HuH-7 (cell line): ENCODE results near the gene FOXJ3.
A peak's percentile ranks its signal among the peaks of the same experiment; 100 is the strongest.

ENCODE experiments used
- DNase-seq: peaks from one replicate; pipeline ENCODE4 v3.0.0; 2011; ENCODE audit warnings: low spot score

The FOXJ3 gene

DNA sequence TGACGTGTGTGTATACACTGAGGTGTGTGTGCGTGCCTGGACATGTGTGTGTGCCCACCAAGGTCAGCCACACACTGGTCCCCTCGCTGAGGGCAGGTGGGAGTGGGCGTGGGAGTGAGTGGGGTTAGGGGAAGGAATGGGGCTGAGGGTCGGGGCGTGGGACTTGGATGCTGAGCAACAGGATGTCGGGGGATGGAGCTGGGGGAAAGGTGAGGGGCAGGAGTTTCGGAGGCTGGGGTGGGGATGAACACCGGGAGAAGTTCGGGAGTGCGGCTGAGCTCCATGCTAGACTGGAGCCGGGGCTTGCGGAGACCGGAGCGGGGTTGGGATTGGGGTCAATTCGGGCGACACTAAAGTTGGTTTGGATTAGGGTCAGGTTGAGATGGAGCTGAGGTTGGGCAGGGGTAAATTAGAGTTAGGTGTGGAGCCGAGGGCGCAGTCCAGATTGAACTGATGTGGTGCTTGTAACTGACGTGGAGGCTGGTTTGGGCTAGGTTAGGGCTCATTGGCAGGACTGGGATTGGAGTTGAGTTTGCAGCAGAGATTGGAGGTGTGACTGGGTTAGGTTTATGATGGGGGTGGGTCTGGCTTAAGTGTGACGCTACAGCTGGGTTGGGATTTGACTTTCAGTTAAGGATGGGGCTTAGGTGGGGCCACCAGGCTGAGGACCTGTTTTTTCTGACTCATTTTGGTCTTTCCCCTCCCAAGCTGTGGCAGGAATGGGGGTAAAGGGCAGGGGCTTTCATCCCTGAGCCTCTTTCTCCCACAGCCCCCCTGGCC is 167.2 kb downstream of the FOXJ3 start:
- no peak for DNase-seq

DNA sequence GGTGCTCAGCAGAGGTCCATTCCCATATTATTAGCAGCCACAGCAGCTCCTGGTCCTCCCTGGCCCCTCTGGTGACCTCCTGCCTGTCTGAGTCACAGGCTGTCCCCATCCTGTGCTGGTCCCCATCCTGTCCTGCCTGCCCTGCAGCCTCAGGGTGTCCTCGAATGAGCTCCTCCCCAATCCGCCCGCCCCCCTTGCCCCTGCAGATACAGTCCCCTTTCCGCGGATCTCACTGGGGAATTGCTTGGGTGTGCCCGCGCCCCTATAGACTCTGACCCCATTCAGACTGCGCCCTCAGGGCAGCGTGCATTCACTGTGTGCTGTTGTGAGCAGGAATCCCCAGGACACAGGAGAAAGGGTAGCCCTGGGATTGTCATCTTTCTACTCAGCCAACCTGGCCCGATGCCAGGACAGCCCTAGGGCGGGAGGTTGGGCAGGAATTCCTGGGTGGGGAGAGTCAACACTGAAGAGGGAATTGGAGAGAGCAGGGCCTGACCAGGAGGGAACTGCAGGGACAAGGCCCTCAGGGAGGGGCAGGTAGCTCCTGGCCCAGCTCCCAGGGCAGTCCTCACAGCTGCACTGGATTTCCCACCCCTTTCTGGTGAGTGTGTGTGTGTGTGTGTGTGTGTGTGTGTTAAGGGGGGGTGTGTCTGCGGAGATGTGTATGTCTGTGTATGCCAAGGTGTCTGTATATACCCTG is 169.4 kb downstream of the FOXJ3 start:
- DNase-seq = peak; percentile 64

GRCh38 chr1:42164551-42165420 is 170.2 kb downstream of the FOXJ3 start, which contains the start of gene GUCA2A:
Gene GUCA2A, minus strand, starts transcription at chr1:42164745. Its CDS starts 33 bp downstream, at chr1:42164712.
- DNase-seq = no peak

GRCh38 chr1:42163536-42164503 is 171.2 kb downstream of the FOXJ3 start:
- DNase-seq = no peak

DNA sequence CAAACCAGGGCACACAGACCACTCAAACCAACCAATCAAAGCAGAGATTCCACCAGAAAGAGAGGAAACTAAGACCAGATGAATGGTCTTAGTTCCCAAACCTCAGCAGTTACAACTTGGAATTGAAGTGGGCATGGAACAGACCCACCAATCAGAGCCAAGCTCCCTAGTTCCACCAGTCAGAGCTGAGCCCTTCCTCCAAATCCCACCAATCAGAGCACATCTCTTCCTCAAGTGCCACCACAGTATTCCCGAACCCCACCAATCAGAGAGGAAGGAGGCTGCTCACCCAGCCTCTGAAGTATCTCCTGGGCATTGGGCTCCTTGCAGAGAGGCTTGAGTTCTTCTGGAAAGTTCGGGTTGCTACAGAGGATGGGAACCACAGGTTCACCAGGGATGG is 171.9 kb downstream of the FOXJ3 start:
- DNase-seq = no peak

DNA sequence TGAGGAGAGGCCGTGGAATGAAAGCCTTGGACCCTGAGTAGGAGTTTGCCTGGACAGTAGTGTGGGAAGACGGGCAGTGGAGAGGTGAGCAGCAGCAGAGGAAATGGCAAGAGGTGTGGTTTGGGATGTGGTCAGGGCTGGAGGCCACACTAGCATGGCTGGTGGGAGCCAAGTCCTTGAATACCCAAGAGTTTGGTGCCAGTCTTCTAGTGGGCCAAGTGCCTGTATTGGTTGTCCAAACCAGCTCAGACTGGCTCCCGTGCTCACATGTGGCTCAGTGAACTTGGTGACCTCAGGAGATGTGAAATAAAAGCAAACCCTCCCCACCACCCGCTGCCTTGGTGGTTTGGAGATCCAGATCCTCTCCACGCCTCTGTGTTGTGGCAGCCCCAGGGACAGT is 172.9 kb downstream of the FOXJ3 start:
- DNase-seq = no peak

- no peak for DNase-seq
These were observed 176.8 kb downstream of the FOXJ3 start for GRCh38 chr1:42158189-42158588.

- peak; percentile 42 for DNase-seq
These were observed 177.4 kb downstream of the FOXJ3 start for GRCh38 chr1:42157667-42158066.

- no peak for DNase-seq
These were observed 179.7 kb downstream of the FOXJ3 start for GRCh38 chr1:42155362-42155761.

DNA sequence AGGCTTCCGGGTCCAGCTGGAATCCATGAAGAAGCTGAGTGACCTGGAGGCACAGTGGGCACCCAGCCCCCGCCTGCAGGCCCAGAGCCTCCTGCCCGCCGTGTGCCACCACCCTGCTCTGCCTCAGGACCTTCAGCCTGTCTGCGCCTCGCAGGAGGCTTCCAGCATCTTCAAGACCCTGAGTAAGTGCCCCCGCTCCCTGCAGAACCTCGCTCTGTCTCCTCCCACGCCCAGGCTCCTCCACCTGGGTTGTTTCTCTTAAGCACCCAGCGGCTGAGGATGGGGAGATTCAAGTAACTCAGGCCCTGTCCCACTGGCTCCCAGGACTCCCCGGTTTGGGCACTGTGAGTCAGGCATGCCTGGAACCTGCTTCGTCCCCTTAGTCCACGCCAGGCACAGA is 180.3 kb downstream of the FOXJ3 start:
- no peak for DNase-seq

DNA sequence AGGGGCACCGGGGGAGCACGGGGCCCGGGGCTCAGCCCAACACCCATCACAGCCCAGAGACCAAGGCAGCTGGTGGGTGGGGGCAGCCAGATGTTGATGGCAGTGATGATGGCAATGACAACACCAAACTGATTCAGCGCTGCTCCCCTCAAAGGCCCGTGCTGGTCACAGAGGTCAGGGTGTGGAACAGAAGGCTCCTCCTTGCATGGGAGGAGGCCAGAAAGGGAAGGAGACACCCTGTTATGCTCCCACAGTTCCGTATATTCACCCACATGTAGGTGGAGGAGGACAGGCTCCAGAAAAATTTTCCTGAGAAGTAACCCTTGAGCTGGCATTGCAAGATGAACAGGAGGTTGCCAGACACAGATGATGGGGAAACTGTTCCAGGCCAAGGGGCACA is 181.4 kb downstream of the FOXJ3 start:
- DNase-seq = no peak

GRCh38 chr1:42152907-42153600 is 182.0 kb downstream of the FOXJ3 start, which contains the start of gene GUCA2B:
Gene GUCA2B, plus strand, starts transcription at chr1:42153410. Its CDS starts 41 bp downstream, at chr1:42153451.
- DNase-seq = no peak

- no peak for DNase-seq
These were observed 182.9 kb downstream of the FOXJ3 start for GRCh38 chr1:42152119-42152518.

DNA sequence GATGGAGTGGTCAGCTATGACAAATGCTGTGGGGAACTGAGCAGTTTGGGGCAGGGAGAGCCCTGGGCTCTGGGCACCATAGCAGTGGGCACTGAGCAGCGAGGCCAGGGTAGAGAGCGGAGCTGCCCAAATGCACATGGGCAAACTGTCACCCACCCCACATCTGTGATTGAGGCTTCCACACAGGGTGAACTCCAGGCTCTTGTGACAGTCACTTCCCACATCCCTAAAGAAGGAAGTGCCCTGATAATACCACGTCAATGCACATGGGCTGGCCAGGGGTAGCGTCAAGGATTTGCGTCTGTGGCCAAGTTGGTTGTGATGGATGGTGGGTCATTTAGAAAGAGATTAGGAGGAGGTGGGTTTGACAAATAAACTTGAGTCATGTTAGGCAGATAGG is 184.4 kb downstream of the FOXJ3 start:
- DNase-seq = no peak

DNA sequence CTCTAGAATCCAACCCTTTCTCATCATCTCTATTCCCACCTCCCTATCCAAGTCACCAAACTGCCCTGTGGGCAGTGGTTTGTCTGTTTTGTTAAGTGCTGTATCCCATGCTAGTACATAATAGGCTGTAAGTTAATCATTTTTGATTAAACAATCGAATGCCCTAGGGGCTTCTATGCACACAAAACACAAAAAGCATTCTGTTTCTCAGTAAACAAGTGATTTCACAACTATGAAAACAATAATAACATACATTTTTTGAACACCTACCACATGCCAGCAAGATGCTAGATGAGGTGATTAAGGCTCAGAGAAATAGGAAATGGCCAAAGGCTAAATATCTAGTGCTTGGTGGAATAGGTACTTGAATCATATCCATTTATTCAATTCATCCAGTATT is 186.9 kb downstream of the FOXJ3 start:
- no peak for DNase-seq

DNA sequence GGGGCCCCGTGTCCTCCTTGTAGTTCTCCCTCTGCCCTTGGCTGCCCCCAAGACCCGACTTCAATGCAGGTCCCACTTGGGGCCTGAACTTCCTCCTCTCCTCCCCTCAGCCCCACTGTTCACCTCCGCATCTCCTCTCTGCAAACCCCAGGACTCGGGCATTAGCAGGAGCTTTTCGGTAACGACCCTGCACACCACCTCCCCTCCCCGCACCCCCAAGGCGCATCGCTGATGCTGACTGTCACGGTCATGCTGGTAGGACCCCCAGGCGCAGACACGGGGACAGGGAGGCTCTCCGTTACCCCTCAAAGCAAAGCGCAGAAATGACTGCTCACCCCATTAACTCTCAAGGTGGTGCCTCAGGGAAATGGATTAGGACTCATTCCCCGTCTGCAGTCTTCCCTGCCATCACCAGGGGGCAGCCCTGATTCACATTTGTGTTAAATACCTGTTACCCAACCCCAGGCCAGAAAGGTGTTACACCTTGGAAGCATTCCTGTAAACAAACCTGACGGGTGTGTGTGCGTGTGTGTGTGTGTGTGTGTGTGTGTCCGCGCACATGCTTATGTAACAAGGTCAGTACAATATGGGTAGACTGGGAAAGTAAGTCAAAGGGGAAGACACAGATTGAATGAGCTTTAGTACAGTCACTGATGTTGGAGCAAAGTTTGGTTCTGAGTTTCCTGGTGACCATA is 188.3 kb downstream of the FOXJ3 start:
- DNase-seq = peak; percentile 83

DNA sequence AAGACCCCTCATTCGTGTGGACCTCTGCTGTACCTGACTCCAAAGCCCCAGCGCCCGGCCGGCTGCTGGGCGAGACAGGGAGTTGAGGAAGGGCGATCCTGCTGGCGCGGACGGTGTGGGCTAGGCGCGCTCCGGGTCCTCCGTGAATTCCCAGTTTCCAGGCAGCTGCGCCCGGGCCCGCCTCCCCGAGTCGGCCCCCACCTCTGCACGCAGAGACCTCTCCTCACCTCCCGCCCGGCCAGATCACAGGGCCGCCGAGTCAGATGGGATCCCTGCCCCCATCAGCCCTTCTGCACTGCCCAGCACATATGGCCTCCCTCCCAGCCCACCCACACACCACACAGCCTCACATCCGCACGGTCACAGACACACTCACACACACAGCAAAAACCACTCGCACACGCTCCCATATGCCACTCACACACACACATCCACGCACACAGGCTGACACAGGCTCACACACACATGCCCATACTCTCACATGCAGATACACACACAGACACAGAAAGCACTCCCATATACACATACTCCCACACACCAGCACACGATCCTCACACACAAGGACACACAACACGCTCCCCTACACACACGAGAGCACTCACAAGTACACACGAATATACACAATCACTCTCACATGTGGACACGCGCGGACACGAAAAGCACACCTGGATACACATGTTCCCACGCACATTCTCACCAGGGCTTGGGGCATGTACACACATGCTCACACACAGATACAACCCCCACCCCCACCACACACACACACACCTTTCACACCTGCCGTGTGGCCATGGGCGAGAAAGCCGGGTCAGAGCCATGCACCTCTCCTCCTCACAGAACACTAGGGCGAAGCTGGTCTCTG is 189.0 kb downstream of the FOXJ3 start:
- no peak for DNase-seq

DNA sequence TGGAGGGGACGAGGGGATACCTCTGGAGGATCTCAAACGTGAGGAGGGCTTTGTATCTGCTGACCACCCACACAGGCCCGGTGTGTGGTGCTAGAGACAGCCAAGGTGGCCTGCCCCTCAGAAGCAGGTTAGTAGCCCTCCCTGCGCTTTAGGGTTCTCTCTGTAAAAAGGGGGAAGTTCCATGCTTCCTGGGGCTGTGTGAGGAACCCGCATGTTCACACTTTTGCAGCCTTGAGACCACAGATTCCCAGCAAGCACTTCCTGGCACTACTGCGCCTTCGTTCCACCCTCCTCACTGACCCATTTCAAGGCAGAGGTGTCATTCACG is 189.7 kb downstream of the FOXJ3 start:
- no peak for DNase-seq

DNA sequence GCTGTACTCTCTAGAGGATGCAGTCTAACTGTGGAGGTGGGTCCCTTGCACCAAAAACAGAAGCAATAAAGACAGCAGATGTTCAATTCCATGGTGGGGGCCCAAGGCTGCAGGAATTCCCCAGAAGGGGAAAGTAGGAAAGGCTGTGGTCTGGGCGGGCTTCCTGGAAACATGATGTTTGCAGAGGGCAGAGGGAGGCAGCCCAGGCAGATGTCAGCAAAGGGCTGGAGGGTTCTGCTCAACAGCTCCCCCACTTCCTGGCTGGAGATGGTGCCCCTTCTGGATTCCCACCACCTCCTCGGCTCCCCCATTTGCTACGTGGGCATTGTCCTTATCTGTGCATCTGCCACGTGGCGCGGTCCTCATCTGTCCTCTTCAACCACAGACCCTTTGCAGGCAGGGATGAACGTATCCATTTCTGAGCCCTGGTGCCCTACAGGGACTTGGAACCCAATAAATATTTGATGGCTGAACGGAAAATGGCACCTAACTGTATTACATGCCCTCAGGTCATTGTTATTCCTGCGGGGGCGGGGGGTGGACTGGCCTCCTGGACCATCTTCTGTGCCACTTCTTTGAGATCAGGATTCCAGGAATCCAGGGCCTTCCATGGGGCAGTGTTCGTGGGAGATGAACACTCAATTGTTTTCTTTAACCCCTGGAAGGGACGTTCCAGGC is 190.2 kb downstream of the FOXJ3 start:
- no peak for DNase-seq
